ENCODE data around the gene SLC35A3. TPM values are rescaled to one million over a fixed set of nuclear protein-coding genes. Genes with fewer than 3 reads are reported as not detected.

Gene SLC35A3
- total and polyA plus RNA-seq, 10 of the 15 experiments (the other 5 are each of a cell fraction or from before 2014, with no cell fraction given): 3.6 to 24.3 (median 15.4) TPM

- Histone ChIP-seq H3K27ac (ENCODE audit: control insufficient read depth, insufficient read depth) (no peak overlapping the region), H3K79me2 (ENCODE audit: control insufficient read depth, insufficient read depth, low read length) (no peaks in the 10 kb centered on the region), H3K4me1 (ENCODE audit: control insufficient read depth, insufficient read depth, low read length) (no peaks in the 10 kb centered on the region), H3K9ac (ENCODE audit: control insufficient read depth, insufficient read depth, low read length) (no peak overlapping the region), H4K20me1 (ENCODE audit: control insufficient read depth, insufficient read depth) (no peaks in the 10 kb centered on the region), H3K4me2 (ENCODE audit: control insufficient read depth, insufficient read depth) (no peak overlapping the region), H3K27me3 (replicated peaks in 1 of 2; ENCODE audit: control insufficient read depth in 2 of 2, insufficient read depth in 2 of 2, low read length in 1 of 2) (no peaks in the 10 kb centered on the region), H3K9me3 (replicated peaks; ENCODE audit: control insufficient read depth, insufficient read depth, low read length) (no peaks in the 10 kb centered on the region; the same call in 2 of the 3 replicates), H3K4me3 (no peak overlapping the region), H3K36me3 (ENCODE audit: control insufficient read depth in 2 of 2, insufficient read depth in 2 of 2, low read length in 1 of 2) (no peaks in the 10 kb centered on the region), H2AFZ (ENCODE audit: control insufficient read depth, low read depth, low read length) (no peak overlapping the region)
- DNase-seq (ENCODE audit: low read depth, low spot score) (no peak), ATAC-seq (no peak), FAIRE-seq (no peak)
- no TSS peak for BruUV-seq (replicated peaks)
- RAD21 ChIA-PET (ENCODE audit: unreplicated experiment): no interaction called here
- intact Hi-C loops (cut with micrococcal nuclease; ENCODE audit: unreplicated experiment): no loop called here
- TF ChIP-seq HDAC2 (IDR thresholded peaks at IDR 0.05): no peak
- TF ChIP-seq TCF3 (IDR thresholded peaks at IDR 0.05; ENCODE audit: borderline replicate concordance, insufficient read depth, low read depth, low read length): no peak
- no peak for TF ChIP-seq FOXK2 (IDR thresholded peaks at IDR 0.05)
- no peak for TF ChIP-seq TCF12 (IDR thresholded peaks at IDR 0.05; ENCODE audit: low read depth, low read length)
- TF ChIP-seq CEBPB (IDR thresholded peaks at IDR 0.05; ENCODE audit: borderline replicate concordance in 1 of 2, low read depth in 2 of 2, low read length in 2 of 2): no peak
- no peak for TF ChIP-seq SUPT20H (IDR thresholded peaks at IDR 0.05; ENCODE audit: borderline replicate concordance, control insufficient read depth, low read depth, low read length)
- no peak for TF ChIP-seq SMAD1 (IDR thresholded peaks at IDR 0.05; ENCODE audit: low read depth, partially characterized antibody)
- TF ChIP-seq RELB (IDR thresholded peaks at IDR 0.05; ENCODE audit: low read depth): no peak
- no peak for TF ChIP-seq PML (IDR thresholded peaks at IDR 0.05; ENCODE audit: low read length)
- no peak for TF ChIP-seq NFIC (IDR thresholded peaks at IDR 0.05; ENCODE audit: low read depth, low read length)
- TF ChIP-seq E4F1 (IDR thresholded peaks at IDR 0.05; ENCODE audit: borderline replicate concordance, partially characterized antibody): no peak
- no peak for TF ChIP-seq MAX (IDR thresholded peaks at IDR 0.05; ENCODE audit: low read depth, low read length)
- TF ChIP-seq IRF4 (IDR thresholded peaks at IDR 0.05; ENCODE audit: low read depth, low read length): no peak
- no peak for TF ChIP-seq HDGF (IDR thresholded peaks at IDR 0.05)
- TF ChIP-seq PKNOX1 (IDR thresholded peaks at IDR 0.05): no peak
- TF ChIP-seq SIN3A (IDR thresholded peaks at IDR 0.05; ENCODE audit: low read depth, low read length): no peak
- TF ChIP-seq REST (IDR thresholded peaks at IDR 0.05; ENCODE audit: low read depth, low read length): no peak
- POLR2A ChIA-PET: no interaction called here
- WGBS (ENCODE audit: insufficient coverage, insufficient replicate concordance, low lambda C conversion rate, missing lambda C conversion rate): 70% methylated on average over 3 of the region's 3 CpGs
- SMC1A ChIA-PET (ENCODE audit: uncharacterized antibody, unreplicated experiment): no interaction called here
- CTCF ChIA-PET: no interaction called here
- in situ Hi-C loops (cut with MboI): no loop called here
Measured at GRCh38 chr1:99936071-99936470, 33.7 kb upstream of the SLC35A3 start.
